Peyer's patch (tissue), 4 donors: Measurements from ENCODE around the gene PLD1.

ENCODE experiments used
- POLR2A ChIP-seq, 2 donors: fragments of 450-650 bp; IDR thresholded peaks; one replicate each; pipeline ENCODE4 v1.5.1; 2017; ENCODE audit warnings: antibody characterized with exemption in 2 of 2, mild to moderate bottlenecking in 2 of 2, moderate library complexity in 2 of 2
- TF ChIP-seq, protein P1 (sequence below), 6 experiments: fragments of 450-650 bp in 4 of 6; fragments of 200-600 bp in 2 of 6; sonication (generic) in 1 of 6; IDR thresholded peaks; one replicate each; pipeline ENCODE4 v1.5.1; 2017 to 2019; ENCODE audit warnings: antibody characterized with exemption in 6 of 6, mild to moderate bottlenecking in 3 of 6, moderate library complexity in 1 of 6

DNA sequence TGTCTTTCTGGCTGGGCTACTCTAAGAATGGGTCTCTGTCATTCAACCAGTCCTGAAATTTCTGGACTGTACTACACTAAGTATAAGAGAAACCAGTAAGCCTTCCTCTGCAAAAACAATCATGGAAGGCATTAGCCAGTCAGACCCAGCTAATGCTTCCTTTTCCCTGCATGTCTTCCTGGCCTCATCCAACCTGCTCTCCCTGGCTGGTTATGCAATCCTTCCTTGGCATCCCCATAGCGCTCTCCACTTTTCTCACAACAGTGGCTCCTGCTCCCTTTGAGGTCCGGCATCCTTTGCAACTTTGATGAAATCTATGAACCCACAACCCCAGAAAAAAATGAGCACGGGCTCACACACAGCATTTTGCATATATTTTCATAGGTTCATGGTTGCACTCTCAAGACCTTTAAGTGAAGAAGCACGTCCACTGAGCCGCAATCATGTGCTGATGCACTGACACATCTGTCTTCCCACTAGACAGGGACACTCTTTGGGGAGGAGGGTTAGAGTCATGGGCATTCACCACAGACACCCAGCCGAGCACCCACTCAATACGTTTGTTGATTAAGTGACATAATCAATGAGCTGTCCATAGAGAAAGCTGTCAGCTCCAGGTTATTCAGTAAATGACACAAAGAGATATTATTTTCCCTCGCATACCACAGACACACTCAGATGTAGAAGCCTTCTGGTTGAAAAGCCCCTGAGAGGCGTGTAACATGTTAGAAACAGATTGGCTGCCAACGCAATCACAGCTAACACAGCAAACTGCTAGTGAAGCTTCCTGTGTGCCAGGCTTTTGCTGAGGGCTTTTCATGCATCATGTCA is 66.7 kb downstream of the PLD1 start:
- TF ChIP-seq, protein P1, sequence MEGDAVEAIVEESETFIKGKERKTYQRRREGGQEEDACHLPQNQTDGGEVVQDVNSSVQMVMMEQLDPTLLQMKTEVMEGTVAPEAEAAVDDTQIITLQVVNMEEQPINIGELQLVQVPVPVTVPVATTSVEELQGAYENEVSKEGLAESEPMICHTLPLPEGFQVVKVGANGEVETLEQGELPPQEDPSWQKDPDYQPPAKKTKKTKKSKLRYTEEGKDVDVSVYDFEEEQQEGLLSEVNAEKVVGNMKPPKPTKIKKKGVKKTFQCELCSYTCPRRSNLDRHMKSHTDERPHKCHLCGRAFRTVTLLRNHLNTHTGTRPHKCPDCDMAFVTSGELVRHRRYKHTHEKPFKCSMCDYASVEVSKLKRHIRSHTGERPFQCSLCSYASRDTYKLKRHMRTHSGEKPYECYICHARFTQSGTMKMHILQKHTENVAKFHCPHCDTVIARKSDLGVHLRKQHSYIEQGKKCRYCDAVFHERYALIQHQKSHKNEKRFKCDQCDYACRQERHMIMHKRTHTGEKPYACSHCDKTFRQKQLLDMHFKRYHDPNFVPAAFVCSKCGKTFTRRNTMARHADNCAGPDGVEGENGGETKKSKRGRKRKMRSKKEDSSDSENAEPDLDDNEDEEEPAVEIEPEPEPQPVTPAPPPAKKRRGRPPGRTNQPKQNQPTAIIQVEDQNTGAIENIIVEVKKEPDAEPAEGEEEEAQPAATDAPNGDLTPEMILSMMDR (IDR thresholded peaks at IDR 0.05), result no peak
- no peak for TF ChIP-seq POLR2A (IDR thresholded peaks at IDR 0.05)
